Superior temporal gyrus (tissue), 1 donor: ENCODE results near the gene PI4KA.
A peak's percentile ranks its signal among the peaks of the same experiment; 100 is the strongest.

Source experiments
- DNase-seq: peaks from one replicate; pipeline ENCODE4 v3.0.0-alpha.2; 2016; ENCODE audit errors: extremely low spot score

PI4KA gene

DNA sequence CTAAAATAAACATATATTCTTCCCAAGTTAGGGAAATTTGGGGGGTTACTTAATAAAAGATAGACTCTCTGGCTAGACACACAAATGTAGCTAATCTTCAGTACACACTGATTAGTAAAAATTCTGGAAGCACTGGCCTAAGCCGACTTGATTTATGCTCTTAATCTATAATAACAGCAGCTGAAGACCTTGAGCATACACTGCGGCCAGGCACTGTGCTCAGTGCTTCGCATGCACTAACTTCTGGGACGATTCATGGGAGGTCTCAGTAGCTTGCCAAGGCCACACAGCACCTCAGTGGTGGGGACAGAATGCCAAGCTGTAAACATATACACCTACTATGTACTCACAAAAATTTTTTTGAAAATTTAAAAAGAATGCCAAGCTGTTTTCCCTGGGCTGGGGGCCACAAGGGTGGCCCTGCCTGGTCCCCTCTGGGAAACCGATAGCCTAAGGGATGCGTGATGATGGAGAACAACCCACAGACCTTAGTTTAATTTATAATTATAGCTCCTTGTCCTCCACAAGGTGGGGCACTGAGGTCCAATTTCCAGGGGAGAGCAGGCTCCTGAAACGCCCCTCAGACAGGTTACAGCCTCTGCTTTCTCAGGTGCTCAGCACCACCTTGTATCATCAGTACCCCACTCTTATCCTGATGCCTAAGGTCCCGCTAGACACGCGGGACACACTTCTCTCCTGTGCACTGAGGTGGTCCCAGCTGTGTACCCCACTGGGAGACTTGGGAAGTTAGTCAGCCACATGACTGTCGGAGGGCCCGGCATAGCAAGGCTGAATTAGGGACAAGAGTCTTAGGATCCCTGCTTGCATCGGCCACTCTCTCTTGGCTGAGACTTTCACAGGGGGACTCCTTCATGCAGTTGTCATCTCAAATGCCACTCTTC lies 64.6 kb downstream of the PI4KA start:
- no peak for DNase-seq

DNA sequence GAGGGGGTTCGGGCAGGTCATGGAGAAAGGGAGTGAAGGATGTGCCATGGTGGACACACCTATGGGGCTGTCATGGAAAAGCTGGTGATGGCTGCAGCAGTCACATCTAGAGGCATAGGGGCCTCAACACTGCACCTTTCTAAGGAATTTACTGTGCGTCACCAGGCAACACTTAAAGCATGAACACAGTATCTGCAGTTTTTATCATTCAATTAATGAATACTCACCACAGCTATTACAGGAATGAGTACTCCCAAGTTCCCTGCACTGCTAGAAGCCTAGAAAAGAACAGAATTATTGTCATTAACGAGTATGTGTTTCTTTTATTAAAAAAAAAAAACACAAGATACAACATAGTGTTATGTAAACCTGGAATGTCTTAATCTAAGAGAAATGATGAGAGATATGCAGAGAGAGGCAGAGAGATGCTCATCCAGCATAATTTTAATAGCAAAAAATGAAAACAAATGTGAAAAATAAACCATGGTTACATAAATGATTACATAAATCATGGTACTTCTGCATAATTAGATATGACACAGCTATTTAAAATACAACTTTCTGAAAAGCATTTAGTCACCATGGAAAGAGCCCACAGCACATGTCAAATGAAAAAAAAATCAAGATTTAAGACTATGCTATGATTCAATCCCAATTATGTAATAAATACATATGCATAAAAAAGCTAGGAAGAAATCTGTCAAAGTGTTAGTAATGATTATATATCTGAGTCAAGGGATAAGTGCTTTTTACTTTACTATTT lies 65.5 kb downstream of the PI4KA start:
- DNase-seq = peak; percentile 75

DNA sequence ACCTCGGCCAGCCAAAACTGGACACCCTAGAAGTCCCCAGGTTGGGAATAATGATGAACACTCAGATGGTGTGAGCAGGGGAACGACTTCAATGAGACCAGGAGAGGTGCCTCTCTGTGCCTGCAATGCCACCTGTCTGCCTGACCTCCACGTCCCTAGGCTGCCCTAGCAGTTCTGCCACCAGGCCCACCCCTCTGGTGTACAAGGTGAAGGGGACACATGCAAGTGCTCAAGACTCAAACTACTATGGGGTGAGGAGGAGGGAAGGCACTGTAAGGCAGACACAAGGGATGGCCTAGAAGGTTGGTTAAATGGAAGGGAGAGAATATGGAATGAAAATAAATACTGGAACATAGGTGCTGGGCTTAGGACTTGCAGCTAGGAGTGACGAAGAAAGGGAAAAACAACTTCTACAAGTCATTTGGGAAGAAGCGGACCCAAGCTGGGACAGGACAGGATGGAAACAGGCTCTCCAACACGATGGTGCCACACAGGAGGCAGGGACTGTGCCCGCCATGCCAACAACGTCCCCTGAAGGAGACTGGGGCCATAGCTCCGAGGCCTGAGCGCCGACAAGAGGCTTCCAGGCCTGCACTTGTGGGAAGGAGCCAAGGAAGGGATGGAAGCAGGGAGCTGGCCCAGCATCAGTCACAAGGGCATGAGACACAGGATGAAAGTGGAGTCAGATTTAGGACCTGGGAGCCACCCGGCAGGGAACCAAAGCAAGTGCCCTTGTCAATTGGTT lies 66.2 kb downstream of the PI4KA start:
- no peak for DNase-seq

DNA sequence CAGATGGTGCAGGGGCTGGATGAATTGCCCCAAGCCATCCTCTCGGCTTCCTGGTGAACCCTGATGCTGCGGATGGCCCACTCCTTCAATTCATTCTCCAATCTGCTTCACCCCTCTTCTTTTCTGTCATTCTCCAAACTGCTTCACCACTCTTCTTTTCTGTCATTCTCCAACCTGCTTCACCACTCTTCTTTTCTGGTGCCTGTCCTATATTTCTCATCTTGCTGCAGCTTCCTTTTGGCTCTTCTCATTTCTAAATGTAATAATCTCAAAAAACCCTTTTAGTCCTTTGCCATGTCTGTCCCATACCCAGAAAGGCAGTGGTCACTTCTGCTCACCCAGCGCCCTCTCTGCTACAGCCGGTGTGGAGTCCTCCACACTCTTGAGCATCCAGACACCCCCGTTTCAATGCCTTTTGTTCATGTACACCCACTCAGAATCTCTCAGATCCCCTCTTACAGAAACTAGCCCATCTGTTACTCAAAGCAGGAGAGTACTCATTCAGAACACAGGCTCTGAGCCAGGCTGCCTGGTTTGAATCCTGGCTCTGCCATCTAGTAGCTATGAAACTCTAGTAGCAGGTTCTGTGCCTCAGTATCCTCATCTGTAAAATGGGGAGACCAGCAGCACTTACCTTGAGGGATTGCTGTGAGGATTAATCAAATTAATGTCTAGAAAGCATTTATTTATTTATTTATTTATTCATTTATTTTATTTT lies 69.8 kb downstream of the PI4KA start:
- peak; percentile 38 for DNase-seq

DNA sequence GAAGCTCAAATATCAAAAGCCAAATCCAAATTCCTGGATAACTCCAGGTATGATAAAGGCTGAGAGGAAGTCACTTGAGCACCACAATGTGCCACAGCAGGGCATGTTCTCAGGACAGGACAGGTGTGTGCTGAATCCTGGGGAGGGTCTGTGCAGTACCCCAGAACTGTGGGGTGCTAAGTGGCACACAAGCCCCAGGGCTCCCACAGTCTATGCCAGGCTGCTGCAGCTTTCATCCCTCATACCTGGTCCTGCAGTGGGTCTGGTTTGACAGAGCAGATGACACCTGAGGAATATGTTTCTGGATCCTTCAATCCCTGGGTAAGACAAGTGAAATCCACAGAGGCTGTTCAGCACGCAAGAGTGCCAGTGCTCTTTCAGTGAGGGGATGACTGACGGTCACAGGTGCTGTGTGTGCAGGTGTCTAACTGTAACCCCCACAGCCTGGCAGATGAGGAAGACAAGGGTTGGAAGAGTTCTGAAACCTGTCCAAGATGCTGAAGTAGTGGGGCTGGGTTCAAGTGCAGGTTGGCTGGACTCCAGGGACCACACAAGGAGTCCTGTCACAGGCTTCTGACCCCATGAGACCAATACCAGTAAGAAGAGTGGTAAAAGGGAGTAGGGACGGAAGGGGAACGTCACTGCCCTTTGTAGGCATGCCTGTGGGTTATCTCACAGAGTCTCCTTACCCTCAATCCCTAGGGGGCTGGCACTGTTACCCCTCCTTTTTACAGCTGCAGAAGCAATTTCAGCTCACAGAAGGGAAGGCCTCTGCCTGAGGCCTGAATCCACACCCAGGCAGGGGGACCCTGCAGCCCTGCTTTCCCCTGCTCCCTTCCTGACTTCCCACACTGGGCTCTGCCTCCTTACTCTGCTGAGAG lies 70.6 kb downstream of the PI4KA start:
- DNase-seq = no peak

DNA sequence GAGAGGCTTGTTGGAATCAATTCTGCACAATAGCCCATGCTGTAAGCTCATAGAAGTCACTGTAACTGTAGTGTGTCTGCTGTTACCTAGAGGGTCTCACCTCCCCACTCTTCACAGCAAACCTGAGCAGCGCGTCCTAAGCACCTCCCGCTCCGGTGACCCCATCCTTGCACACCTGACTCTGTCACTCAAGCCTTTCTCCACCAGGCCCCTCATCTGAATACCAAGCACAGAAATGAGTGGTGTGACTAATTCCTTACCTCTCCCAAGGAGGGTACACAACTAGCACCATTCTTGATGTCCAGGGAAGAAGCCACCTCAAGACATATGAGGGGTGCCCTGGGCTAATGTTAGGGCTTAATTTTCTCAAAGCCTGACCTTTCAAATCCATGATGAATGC lies 71.4 kb downstream of the PI4KA start:
- no peak for DNase-seq

DNA sequence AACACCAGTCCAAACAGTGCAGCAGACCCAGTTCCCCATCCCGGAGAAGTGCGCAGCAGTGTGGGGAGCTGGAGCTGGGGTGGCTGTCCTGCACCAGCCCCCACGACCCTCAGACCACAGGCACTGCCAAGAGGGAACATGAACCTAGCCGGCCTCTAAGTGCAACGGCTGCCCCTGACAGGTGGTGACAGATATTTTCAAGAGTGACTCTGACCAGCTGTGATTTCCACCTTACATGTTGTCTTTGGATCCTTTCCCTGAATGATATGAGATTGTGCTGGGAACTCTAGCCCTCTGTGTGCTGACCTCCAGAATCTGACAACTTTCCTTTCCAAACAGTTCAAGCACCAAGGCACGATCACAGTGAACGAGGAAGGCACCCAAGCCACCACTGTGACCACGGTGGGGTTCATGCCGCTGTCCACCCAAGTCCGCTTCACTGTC lies 72.1 kb downstream of the PI4KA start:
- DNase-seq = no peak

DNA sequence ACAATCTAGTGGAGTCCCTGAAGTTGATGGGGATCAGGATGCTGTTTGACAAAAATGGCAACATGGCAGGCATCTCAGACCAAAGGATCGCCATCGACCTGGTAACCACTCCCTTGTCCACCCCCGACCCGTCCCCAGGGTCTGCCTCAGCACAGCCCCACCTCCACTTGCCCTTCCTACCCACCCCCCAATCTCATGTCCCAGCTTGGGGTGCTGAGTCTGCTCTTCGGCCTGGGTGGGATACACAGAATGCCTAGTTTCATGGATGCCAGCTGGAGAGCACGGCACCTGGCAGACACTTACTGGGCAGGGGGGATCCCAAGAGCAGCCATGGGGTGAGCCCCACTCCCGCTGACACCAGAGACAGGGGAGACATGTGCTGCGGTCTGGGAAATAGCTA lies 72.6 kb downstream of the PI4KA start:
- DNase-seq = no peak

DNA sequence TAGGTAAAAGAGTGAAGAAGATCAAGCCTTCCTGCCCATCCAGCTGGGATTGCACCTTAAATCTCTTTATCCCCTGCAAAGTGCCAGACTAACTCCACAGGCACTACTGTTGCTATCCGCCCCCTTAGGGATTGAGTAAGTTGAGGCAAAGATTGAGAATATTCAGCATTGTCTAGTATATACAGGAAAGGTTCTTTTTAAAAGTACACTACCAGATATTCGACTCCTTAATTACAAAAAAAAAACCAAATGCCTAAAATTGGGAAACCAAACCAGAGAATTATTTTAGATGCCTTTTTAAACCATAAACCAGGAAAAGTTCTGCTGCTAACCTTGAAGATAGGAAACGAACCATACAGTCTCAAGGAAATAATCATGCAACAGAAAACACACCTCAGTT lies 73.2 kb downstream of the PI4KA start:
- DNase-seq = no peak

DNA sequence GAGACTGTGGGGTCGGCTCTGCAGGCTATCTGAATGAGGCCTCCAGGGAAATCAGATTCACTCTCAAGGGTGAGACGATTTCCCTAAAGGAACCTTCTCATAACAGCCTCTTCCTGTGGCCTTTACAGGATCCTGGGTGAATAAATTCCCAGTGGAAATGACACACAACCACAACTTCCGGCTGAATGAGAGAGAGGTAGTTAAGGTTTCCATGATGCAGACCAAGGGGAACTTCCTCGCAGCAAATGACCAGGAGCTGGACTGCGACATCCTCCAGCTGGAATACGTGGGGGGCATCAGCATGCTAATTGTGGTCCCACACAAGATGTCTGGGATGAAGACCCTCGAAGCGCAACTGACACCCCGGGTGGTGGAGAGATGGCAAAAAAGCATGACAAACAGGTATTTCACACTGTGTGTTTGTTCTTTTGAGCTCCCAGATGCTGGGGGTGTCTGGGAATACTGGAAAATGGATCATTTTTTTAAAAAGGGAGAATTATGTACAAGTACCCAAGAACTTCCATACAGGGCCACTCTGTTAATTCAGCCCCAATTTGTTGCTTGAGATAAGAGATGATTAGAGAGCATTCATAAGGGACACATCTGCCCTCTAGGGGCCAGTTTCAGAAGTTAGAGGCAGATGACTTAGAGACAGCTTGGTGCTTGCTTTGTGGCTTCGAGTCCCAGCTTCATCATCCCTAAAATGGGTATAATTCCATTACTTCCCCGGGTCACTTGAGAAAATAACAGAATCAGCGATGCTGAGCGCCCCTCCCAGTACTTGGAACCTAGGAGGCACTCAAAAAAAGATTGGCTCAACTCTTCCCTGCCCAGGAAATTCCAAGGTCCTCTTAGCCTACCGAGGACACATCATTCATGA lies 74.5 kb downstream of the PI4KA start:
- peak; percentile 82 for DNase-seq

DNA sequence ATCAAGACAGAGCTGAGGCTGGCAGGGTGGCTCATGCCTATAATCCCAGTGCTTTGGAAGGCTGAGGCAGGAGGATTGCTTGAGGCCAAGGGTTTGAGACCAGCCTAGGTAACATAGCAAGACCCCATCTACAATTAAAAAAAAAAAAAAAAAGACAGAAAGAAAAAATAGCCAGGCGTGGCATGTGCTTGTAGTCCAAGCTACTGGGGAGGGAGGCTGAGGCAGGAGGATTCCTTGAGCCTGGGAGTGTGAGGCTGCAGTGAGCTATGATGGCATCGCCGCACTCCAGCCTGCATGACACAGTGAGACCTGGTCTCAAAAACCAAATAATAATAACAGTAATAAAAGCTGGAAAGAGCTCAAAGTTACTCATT lies 75.3 kb downstream of the PI4KA start:
- no peak for DNase-seq

DNA sequence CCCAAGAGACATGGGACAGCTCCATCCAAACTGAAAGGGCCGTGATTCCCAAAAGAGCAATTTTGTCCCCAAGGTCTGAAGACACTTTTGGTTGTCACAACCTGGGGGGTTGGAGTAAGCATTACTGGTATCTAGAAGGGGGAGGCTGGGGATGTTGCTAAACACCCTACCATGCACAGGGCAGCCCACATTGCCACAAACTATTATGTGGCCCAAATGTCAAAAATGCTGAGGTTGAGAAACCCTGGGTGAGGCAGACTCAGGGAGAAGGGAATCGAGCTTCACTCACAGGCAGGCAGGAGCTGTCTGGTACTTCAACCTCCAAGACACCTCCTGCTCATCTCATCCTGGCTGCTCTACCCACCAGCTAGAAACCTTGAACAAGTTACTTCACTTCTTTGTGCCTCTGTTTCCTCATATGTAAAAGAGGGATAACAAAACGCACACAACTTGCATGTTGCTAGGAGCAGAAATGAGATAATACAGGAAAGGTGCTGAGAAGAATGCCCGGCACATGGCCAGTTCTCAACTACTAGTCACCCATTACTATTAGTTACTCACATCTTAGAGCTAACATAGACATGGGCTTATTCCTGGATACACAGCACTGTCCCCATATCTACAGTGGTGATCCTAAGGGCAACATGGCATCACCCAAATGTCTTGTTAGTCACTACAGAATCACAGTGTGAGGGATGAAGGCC lies 75.9 kb downstream of the PI4KA start:
- no peak for DNase-seq

DNA sequence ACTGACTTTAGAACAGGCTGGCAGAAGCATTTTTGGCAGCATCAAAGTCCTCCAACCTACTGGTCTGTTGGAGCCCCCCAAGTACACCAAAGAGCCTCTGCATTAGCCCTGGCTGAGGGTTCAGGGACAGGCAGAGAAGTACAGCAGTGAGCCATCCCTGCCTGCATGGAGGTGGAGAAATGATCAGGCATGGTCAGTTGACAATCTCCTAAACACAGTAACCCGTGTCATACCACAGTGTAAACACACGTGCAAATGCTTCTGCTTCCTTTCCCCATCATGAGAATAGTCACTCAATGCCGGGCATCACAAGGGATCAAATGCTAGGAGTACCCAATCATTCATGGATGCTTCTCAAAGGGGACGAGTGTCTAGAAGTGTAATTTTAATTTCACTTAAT lies 76.5 kb downstream of the PI4KA start:
- no peak for DNase-seq

DNA sequence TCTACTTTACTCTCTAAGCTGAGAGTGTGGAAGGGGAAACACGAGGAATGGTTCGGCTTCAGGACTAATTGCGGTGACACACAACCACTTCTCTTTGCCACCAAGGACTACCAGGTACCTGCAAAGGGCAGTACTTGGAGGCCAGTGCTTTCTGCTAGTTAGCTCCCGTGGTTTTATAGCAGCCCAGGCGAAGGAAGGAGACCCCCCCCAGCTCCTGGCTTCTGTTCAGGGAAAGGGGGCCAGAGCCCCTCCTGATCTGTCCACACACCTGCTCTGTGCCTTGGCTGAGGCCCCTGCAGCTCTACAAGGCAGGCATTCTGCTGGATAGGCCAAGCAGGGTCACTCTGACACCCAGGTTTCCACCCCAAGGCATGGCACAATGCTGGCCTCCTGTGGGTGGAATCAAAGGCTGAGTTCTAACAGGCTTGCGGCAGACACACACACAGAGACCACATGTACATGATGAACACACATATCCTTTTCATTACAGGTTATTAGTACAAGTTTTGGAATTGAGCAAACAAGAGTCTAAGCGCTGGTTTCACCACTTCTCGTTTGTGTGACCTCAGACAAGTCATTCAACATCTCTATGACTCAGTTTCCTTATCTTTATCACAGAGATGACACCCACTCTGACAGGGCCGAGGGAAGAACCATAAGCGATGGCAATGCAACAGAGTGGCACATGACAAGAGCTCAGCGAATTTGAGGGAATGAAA lies 77.2 kb downstream of the PI4KA start:
- no peak for DNase-seq

DNA sequence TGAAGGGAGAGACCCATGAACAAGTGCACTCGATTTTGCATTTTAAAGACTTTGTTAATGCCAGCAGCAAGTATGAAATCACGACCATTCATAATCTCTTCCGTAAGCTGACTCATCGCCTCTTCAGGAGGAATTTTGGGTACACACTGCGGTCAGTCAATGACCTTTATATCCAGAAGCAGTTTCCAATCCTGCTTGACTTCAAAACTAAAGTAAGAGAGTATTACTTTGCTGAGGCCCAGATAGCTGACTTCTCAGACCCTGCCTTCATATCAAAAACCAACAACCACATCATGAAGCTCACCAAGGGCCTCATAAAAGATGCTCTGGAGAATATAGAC lies 78.8 kb downstream of the PI4KA start:
- DNase-seq = no peak

DNA sequence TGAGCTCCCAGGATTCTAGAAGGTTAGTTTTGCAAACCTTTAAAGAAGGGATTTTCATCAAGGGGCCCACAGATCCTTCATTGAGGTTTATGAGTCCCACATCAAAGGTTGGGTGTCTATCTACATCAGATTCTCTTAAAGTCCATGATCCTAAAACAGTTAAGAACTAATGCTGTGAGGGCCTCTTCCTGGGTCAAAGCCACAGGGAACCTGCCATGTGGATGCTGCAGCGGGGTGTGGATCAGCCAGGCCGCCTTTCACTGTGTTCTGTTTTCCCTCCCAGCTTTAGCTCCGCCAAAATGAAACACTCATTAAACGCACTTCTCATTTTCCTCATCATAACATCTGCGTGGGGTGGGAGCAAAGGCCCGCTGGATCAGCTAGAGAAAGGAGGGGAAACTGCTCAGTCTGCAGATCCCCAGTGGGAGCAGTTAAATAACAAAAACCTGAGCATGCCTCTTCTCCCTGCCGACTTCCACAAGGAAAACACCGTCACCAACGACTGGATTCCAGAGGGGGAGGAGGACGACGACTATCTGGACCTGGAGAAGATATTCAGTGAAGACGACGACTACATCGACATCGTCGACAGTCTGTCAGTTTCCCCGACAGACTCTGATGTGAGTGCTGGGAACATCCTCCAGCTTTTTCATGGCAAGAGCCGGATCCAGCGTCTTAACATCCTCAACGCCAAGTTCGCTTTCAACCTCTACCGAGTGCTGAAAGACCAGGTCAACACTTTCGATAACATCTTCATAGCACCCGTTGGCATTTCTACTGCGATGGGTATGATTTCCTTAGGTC lies 79.4 kb downstream of the PI4KA start:
- no peak for DNase-seq

DNA sequence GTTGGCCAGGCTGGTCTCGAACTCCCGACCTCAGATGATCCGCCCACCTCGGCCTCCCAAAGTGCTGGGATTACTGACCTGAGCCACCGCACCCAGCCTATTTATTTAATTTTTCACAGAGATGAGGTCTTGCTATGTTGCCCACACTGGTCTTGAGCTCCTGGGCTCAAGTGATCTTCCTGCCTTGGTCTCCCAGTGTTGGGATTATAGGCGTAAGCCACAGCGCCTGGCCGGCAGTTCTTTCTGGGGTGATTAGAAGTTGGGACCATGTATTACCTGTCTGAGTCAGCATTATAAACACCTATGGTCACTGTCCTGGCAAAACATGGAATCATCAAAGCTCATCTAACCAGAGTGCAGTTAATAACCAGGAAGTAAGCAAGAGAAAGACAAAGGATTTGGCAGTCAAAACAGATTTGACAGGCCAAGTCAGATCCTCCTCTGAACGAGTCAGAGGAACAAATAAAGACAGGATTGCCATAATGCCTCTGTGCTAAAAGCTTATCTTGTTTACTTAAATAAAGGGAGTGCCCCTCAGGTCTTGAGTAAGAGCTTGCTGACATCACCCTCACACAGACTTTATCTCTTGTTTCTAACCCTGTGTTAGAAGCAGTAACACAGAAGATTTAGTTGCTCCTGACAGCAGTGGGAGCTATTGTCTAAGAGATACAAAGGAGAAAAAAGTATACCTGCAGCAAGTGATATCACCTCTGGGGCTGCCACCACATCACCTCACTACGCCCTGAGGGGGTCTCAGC lies 81.0 kb downstream of the PI4KA start:
- no peak for DNase-seq
